Right lobe of liver (tissue), 6 donors: ENCODE measurements around the gene KRT10. TPM values are rescaled to one million over a fixed set of nuclear protein-coding genes. Genes with fewer than 3 reads are reported as not detected.

Source experiments
- ATAC-seq, 4 donors: fragments of 200-7000 bp; cut with Tn5 transposase; one replicate each; pipeline ENCODE4 v1.9.1; 2020; ENCODE audit warnings: mild to moderate bottlenecking in 4 of 4, moderate library complexity in 4 of 4
- DNase-seq, 3 donors: peaks; one replicate each; pipeline ENCODE4 v3.0.0-alpha.2; 2020
- H3K27ac ChIP-seq, 3 donors: fragments of 200-600 bp; one replicate each; pipeline ENCODE4 v1.8.0; 2022
- H3K27me3 ChIP-seq, 2 donors: fragments of 200-600 bp; one replicate each; pipeline ENCODE4 v1.8.0; 2022
- H3K36me3 ChIP-seq, 4 donors: fragments of 200-600 bp; sonication (generic) in 1 of 4; one replicate each; pipeline versions ENCODE4 v1.5.1 to v1.8.0; 2017 to 2022; ENCODE audit warnings: control low read depth in 1 of 4
- H3K4me1 ChIP-seq, 4 donors: fragments of 200-600 bp; sonication (generic) in 1 of 4; one replicate each; pipeline versions ENCODE4 v1.5.1 to v1.8.0; 2017 to 2022; ENCODE audit warnings: control low read depth in 1 of 4
- H3K4me3 ChIP-seq, 3 donors: fragments of 200-600 bp; one replicate each; pipeline ENCODE4 v1.8.0; 2022
- H3K9me3 ChIP-seq, 4 donors: fragments of 200-600 bp; sonication (generic) in 1 of 4; one replicate each; pipeline versions ENCODE4 v1.5.1 to v1.8.0; 2017 to 2022; ENCODE audit warnings: control low read depth in 1 of 4
- CTCF ChIP-seq, 4 donors: fragments of 200-600 bp in 3 of 4; fragments of 450-650 bp in 1 of 4; IDR thresholded peaks; one replicate each; pipeline versions ENCODE4 v1.5.1 to v1.8.0; 2016 to 2022; ENCODE audit warnings: antibody characterized with exemption in 4 of 4, mild to moderate bottlenecking in 2 of 4
- POLR2A ChIP-seq: fragments of 450-650 bp; IDR thresholded peaks from one replicate; pipeline ENCODE4 v1.6.1; 2017; ENCODE audit warnings: antibody characterized with exemption, mild to moderate bottlenecking
- WGBS: methylation state at CpG from one replicate; pipeline ENCODE4 v1.1.6; 2018; ENCODE audit warnings: low coverage, low lambda C conversion rate; ENCODE audit not compliant: insufficient coverage; ENCODE audit errors: missing lambda C conversion rate; 5-methylcytosine and 5-hydroxymethylcytosine counted together
- intact Hi-C, 2 donors: fragments of 100-400 bp; cut with DNase I; formaldehyde crosslinking; loops; one replicate each; pipeline versions ENCODE4 v1.11.2 to v1.14.1; 2022
- total RNA-seq, 6 experiments: library from RNA; depleted of rRNA in 2 of 6; stranded (reverse); fragments of >200 nt in 2 of 6; fragmentation: NEBNext Ultra II Directional in 3 of 6; extraction: Animal tissue kit (Norgen Biotek cat#: 25700) in 3 of 6; gene quantifications; one replicate each; pipeline versions ENCODE4 v1.1.0 to v1.2.4, GENCODE V29; 2016 to 2023
- donor health status: DM: no; HTN: yes; CAD: no.
- donor health status: DM: no; HTN: no; CAD: no.
- donor health status: DM: no; HTN: no; CAD: no.
- donor health status: DM: no; HTN: yes; CAD: no.
- donor health status: DM: no; HTN: yes; CAD: no.

KRT10 gene
- total RNA-seq, 6 experiments from 2014 or later, result 11.4 to 20.4 (median 17.4) TPM

GRCh38 chr17:40818733-40819527, 3.5 kb downstream of the KRT10 start:
- no peaks in the 10 kb centered on the region for H3K9me3 ChIP-seq
- H3K27me3 ChIP-seq, result no peaks in the 10 kb centered on the region
- no peaks in the 10 kb centered on the region for H3K36me3 ChIP-seq
- peak overlapping the region; percentile 77 to 87 (median 80) for H3K27ac ChIP-seq
- peak; percentile 83 to 86 (median 85) for DNase-seq
- peaks cover 0 to 6% (median 0%) of the 10 kb centered on the region in 4 donors for H3K4me1 ChIP-seq
- 1% methylated on average over 41 of the region's 73 CpGs for WGBS
- peak; percentile 77 for TF ChIP-seq POLR2A
- no peak for TF ChIP-seq CTCF (IDR thresholded peaks at IDR 0.05)
- ATAC-seq, result peak; percentile 95 to 98 (median 96)
- intact Hi-C loops, result no loop called here
- peak overlapping the region; percentile 66 to 78 (median 74) for H3K4me3 ChIP-seq

DNA sequence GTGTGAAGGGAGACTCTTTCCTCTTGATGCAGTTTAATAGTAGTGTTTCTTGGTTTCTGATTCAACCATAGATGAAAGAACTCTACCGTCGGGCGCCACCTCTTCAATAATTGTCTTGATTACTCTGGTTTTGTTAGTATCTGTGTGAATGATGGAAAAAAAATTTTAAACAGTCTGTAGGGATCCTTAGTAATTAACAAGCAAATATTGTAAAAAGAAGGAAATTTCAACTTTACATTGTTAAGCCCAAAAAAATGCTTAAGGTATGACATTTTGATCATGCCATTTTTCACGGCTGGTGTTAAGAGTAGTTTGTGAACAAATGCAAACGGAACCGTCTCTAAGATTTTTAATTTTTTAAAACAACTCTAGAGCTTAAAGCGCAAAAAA, 4.1 kb downstream of the KRT10 start:
- TF ChIP-seq POLR2A (no peak), CTCF (IDR thresholded peaks at IDR 0.05) (no peak)
- Histone ChIP-seq H3K27me3 (no peaks in the 10 kb centered on the region), H3K27ac (peak overlapping the region; percentile 77 to 87 (median 80)), H3K36me3 (no peaks in the 10 kb centered on the region), H3K4me3 (peak overlapping the region; percentile 66 to 78 (median 74)), H3K4me1 (peaks cover 0 to 6% (median 0%) of the 10 kb centered on the region in 4 donors), H3K9me3 (no peaks in the 10 kb centered on the region)
- DNase-seq, result no peak
- no peak for ATAC-seq
- intact Hi-C loops, result no loop called here
- 23% methylated on average over 7 of the region's 7 CpGs for WGBS

GRCh38 chr17:40817103-40817682, 5.2 kb downstream of the KRT10 start:
- no peak overlapping the region for H3K27ac ChIP-seq
- 90% methylated on average over 3 of the region's 4 CpGs for whole genome bisulfite sequencing
- no peak for DNase-seq
- no peak overlapping the region for H3K4me3 ChIP-seq
- no peaks in the 10 kb centered on the region for H3K27me3 ChIP-seq
- no peaks in the 10 kb centered on the region for H3K36me3 ChIP-seq
- intact Hi-C loops, result no loop called here
- H3K9me3 ChIP-seq, result no peaks in the 10 kb centered on the region
- peaks cover 0 to 6% (median 0%) of the 10 kb centered on the region in 4 donors for H3K4me1 ChIP-seq
- TF ChIP-seq CTCF (IDR thresholded peaks at IDR 0.05), result no peak
- no peak for TF ChIP-seq POLR2A
- ATAC-seq, result no peak

- Histone ChIP-seq H3K4me1 (peaks cover 0 to 6% (median 0%) of the 10 kb centered on the region in 4 donors), H3K27me3 (no peaks in the 10 kb centered on the region), H3K27ac (no peak overlapping the region), H3K9me3 (no peaks in the 10 kb centered on the region), H3K4me3 (no peak overlapping the region), H3K36me3 (no peaks in the 10 kb centered on the region)
- intact Hi-C loops, result no loop called here
- TF ChIP-seq CTCF (IDR thresholded peaks at IDR 0.05), result no peak
- no peak for TF ChIP-seq POLR2A
- no peak for ATAC-seq
- no peak for DNase-seq
- 94% methylated on average over 3 of the region's 3 CpGs for WGBS
These were observed 5.8 kb downstream of the KRT10 start for GRCh38 chr17:40816569-40816968.
